ENCODE data around the gene ASPHD1.

DNA sequence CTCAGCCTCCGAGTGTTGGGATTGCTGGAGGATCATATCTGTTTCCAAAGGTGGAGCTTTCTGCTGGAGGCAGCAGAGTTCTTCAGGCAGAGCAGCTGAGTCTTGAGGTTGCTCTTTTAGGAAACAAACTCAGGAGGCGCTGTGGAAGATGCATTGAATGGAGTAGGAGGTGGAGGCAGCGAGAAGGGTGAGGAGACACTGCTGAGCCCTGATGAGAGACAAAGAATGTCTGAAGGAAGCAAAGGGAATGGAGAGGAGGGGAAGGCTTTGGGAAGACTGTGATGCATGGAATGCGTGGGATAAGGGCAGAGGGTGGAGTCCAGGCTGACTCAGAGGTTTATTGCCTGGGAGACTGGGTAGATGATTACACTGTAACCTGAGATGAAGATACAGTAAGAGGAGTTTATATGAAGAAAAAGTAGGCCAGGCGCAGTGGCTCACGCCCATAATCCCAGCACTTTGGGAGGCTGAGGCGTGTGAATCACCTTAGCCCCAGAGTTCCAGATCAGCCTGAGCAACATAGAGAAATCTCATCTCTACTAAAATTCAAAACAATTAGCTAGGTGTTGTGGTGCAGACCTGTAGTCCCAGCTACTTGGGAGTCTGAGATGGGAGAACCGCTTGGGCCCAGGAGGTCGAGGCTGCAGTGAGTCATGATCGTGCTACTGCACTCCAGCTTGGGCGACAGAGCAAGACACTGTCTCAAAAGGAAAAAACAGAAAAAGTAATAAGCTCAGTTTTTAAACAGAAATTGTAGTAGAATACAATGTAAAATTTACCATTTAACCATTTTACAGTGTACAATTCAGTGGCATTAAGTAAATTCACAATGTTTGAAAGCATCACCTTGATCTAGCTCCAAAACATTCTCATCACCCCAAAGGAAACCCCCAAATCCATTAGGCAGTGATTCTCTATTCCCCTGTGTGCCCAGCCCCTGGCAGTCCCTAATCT lies 43.8 kb downstream of the ASPHD1 start:
- no peak for TF ChIP-seq CTCF (IDR thresholded peaks at IDR 0.05)
- peak in 1 of 3 donors; percentile 27 for TF ChIP-seq POLR2A (IDR thresholded peaks at IDR 0.05)
